ENCODE measurements around the gene SUFU. TPM values are rescaled to one million over a fixed set of nuclear protein-coding genes. Genes with fewer than 3 reads are reported as not detected.
A peak's percentile ranks its signal among the peaks of the same experiment; 100 is the strongest.
"Not testable (repeated sequence)": the region's sequence is repeated elsewhere in the genome, so short reads cannot be mapped to it uniquely, and the experiment has no call there.

SUFU gene
- total RNA-seq, 1 donor from 2014 or later: 11.5 TPM

- Mint-ChIP-seq H3K27ac (no peak overlapping the region), H3K4me1 (peaks cover 20% of the 10 kb centered on the region), H3K36me3 (peaks cover 8% of the 10 kb centered on the region), H3K27me3 (ENCODE audit: insufficient read depth, low read depth) (peaks cover 9% of the 10 kb centered on the region), H3K9me3 (no peaks in the 10 kb centered on the region), H3K4me3 (peak overlapping the region; percentile 48)
- Histone ChIP-seq H2AFZ (replicated peaks) (no peak overlapping the region), H3K9ac (no peak overlapping the region), H3K4me2 (no peak overlapping the region), H3F3A (ENCODE audit: low read depth) (peaks cover 28% of the 10 kb centered on the region), H3K27ac (no peak overlapping the region), H3K27me3 (no peaks in the 10 kb centered on the region), H3K79me2 (ENCODE audit: low read depth) (no peaks in the 10 kb centered on the region), H3K4me1 (peaks cover 10% of the 10 kb centered on the region), H3K4me3 (no peak overlapping the region), H3K9me3 (ENCODE audit: low read depth) (no peaks in the 10 kb centered on the region), H3K36me3 (no peaks in the 10 kb centered on the region), H4K20me1 (ENCODE audit: low read depth) (no peaks in the 10 kb centered on the region)
- no peak for TF ChIP-seq EZH2phosphoT487 (IDR thresholded peaks at IDR 0.05)
- no peak for TF ChIP-seq CTCF (IDR thresholded peaks at IDR 0.05)
- TF ChIP-seq EZH2 (IDR thresholded peaks at IDR 0.05): no peak
- no peak for DNase-seq (ENCODE audit: low spot score)
Measured at GRCh38 chr10:102661658-102662028, 157.9 kb downstream of the SUFU start.

- Histone ChIP-seq H3K27ac (no peak overlapping the region), H3K27me3 (no peaks in the 10 kb centered on the region), H4K20me1 (ENCODE audit: low read depth) (peaks cover 6% of the 10 kb centered on the region), H3K9me3 (ENCODE audit: low read depth) (no peaks in the 10 kb centered on the region), H3F3A (ENCODE audit: low read depth) (peaks cover 18% of the 10 kb centered on the region), H2AFZ (replicated peaks) (no peak overlapping the region), H3K36me3 (no peaks in the 10 kb centered on the region), H3K4me3 (no peak overlapping the region), H3K79me2 (ENCODE audit: low read depth) (no peaks in the 10 kb centered on the region), H3K9ac (no peak overlapping the region), H3K4me2 (no peak overlapping the region), H3K4me1 (peaks cover 21% of the 10 kb centered on the region)
- no peaks in the 10 kb centered on the region for H3K9me3 Mint-ChIP-seq
- H3K4me3 Mint-ChIP-seq: no peak overlapping the region
- no peaks in the 10 kb centered on the region for H3K36me3 Mint-ChIP-seq
- TF ChIP-seq EZH2 (IDR thresholded peaks at IDR 0.05) (no peak), CTCF (IDR thresholded peaks at IDR 0.05) (no peak), EZH2phosphoT487 (IDR thresholded peaks at IDR 0.05) (no peak)
- no peak overlapping the region for H3K27ac Mint-ChIP-seq
- H3K4me1 Mint-ChIP-seq: peaks cover 46% of the 10 kb centered on the region
- peaks cover 9% of the 10 kb centered on the region for H3K27me3 Mint-ChIP-seq (ENCODE audit: insufficient read depth, low read depth)
- no peak for DNase-seq (ENCODE audit: low spot score)
Measured at GRCh38 chr10:102665904-102666509, 162.2 kb downstream of the SUFU start.

GRCh38 chr10:102667411-102667810 is 163.6 kb downstream of the SUFU start:
- H4K20me1 ChIP-seq (ENCODE audit: low read depth); H3K9me3 ChIP-seq (ENCODE audit: low read depth); H3K36me3 Mint-ChIP-seq; H3K27ac ChIP-seq; H2AFZ ChIP-seq (replicated peaks); H3K36me3 ChIP-seq; DNase-seq (ENCODE audit: low spot score); H3K27me3 Mint-ChIP-seq (ENCODE audit: insufficient read depth, low read depth); H3K9me3 Mint-ChIP-seq; H3K9ac ChIP-seq; H3K27me3 ChIP-seq; H3K4me3 ChIP-seq; H3K79me2 ChIP-seq (ENCODE audit: low read depth): not testable (repeated sequence)
- H3K4me1 ChIP-seq: peaks cover 16% of the 10 kb centered on the region
- peaks cover 43% of the 10 kb centered on the region for H3K4me1 Mint-ChIP-seq
- peak overlapping the region; percentile 87 for H3K27ac Mint-ChIP-seq
- H3K4me2 ChIP-seq: peak overlapping the region; percentile 27
- peaks cover 18% of the 10 kb centered on the region for H3F3A ChIP-seq (ENCODE audit: low read depth)
- H3K4me3 Mint-ChIP-seq: peak overlapping the region; percentile 71

GRCh38 chr10:102668326-102669107 is 164.7 kb downstream of the SUFU start:
- DNase-seq (ENCODE audit: low spot score): no peak
- Mint-ChIP-seq H3K4me1 (peaks cover 53% of the 10 kb centered on the region), H3K36me3 (no peaks in the 10 kb centered on the region), H3K9me3 (no peaks in the 10 kb centered on the region), H3K27me3 (ENCODE audit: insufficient read depth, low read depth) (peaks cover 7% of the 10 kb centered on the region), H3K27ac (peak overlapping the region; percentile 87), H3K4me3 (peak overlapping the region; percentile 27)
- Histone ChIP-seq H2AFZ (replicated peaks) (no peak overlapping the region), H3K27ac (no peak overlapping the region), H3K79me2 (ENCODE audit: low read depth) (no peaks in the 10 kb centered on the region), H3K36me3 (no peaks in the 10 kb centered on the region), H3K4me2 (no peak overlapping the region), H3F3A (ENCODE audit: low read depth) (peaks cover 27% of the 10 kb centered on the region), H4K20me1 (ENCODE audit: low read depth) (peaks cover 12% of the 10 kb centered on the region), H3K27me3 (no peaks in the 10 kb centered on the region), H3K4me3 (no peak overlapping the region), H3K4me1 (peaks cover 21% of the 10 kb centered on the region), H3K9me3 (ENCODE audit: low read depth) (no peaks in the 10 kb centered on the region), H3K9ac (no peak overlapping the region)
- no peak for TF ChIP-seq CTCF (IDR thresholded peaks at IDR 0.05)
- TF ChIP-seq EZH2 (IDR thresholded peaks at IDR 0.05): no peak
- no peak for TF ChIP-seq EZH2phosphoT487 (IDR thresholded peaks at IDR 0.05)
